GM21576 (cell line): ENCODE data around the gene VEGFC.

Experiments used
- ATAC-seq: cut with Tn5 transposase; IDR thresholded peaks from one replicate; pipeline ENCODE4 v1.9.1; 2021; ENCODE audit warnings: mild to moderate bottlenecking, moderate library complexity; ENCODE audit not compliant: unreplicated experiment

The VEGFC gene

DNA sequence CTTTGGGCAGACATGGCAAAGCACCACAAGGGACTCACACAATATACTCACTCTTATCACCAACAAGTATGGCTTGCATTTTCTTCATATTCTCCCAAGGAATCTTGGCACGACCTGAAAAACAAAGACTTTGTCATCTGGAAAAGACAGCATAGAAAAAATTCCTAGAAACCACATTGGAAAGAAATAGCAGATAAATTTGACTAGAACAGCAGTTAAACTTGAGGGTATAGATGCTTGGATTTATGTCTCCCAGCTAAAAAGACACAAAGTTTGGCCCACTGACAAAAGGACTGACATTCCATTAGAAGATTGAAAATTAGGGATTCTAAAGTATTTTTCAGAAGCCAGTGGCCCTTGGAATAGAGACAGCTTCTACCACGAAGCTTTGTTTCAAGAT lies 6.9 kb upstream of the VEGFC start:
- no peak for ATAC-seq

DNA sequence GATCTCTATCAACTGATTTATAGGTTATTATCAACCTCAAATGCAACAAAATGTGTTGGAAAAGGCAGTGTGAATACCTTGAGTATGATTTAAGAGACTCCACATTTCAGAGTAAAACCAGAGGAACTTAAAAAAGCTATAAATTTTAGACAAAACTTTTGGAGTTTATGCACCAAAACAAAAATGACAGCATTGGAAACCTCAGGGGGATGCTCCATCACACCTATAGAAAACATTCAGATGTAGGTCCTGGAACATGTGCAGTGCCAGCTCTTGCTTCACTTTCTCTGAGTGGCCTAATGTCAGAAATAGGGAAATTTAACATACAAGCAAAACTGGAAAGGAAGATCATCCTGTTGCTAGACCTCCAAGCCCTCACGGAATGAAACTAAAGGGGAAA lies 5.8 kb upstream of the VEGFC start:
- ATAC-seq: no peak

DNA sequence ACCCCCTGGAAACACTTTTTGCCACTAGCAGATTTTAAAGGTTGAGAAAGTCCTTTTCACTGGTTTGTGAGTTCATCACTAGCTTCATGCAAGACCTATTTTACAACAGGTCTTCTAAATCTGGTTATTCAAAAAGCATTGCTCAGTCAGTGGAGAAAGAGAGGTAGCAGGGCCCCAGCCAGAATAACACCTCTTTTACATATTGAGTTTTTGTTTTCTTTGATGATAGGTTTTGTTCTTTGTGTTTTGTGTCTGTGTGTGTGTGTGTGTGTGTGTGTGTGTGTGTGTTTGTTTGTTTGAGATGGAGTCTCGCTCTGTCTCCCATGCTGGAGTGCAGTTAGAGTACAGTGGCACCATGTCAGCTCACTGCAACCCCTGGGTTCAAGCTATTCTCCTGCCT lies 2.7 kb upstream of the VEGFC start:
- no peak for ATAC-seq

DNA sequence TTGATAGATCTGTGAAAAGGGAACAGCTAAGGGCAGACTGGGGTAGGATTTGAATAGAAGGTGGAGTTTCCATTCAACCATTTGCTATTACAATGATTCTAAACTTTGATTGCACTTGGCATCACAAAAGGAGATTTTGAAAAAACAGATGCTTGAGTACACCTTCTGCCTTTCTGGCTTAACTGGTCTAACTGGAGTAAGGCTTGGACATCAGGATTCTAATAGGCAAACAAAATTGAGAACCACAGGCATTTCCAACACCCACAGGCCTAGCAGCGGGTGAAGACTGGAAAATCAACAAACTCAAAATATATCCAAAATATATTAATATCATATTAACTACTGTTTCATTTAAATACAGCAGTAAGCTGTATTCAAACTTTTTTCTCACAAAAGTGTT lies 1.9 kb upstream of the VEGFC start:
- ATAC-seq: no peak

DNA sequence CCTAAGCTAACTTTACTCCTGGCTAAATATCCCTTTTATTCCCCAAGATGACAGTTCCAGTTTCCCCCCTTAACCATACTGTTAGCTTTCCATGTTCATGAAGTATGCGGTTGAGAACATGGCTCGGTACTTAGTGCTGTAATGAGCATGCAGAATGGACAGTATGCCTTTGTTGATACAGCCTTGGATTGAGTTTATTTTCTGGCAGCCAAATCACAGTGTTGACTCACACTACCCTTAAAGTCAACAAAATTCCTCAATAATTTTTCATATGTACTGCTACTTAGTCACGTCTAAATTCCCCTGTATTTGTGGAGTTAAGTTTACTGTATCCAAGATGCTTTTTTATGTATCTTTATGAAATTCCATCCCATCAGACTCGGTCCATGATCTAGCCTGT lies 1.4 kb upstream of the VEGFC start:
- no peak for ATAC-seq

DNA sequence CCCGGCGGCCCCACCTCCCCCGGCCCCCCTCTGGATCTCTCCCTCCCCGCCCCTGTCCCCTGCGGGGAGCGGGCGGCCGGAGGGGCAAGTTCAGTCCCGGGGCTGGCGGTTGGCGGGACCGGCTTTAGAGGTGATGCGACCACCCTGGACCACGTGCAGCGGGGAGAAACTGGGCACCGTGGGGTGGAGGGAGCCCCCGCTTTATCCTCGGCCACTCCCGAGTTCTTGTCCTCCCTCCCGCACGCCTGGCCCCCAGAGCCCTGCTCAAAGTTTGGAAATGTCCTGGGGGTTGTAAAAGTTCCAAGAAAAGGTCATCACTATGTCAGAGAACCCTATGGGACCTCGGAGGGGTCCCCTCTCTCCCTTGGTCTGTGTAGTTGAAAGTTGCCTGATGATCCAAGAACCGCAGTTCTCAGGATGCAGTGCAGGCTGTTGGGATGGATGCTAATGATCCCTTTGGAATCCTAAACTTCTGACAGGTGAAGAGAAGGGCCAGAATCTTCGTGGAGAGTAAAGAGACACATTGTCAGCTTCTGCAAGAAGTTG lies 411 bp upstream of the VEGFC start:
- no peak for ATAC-seq

DNA sequence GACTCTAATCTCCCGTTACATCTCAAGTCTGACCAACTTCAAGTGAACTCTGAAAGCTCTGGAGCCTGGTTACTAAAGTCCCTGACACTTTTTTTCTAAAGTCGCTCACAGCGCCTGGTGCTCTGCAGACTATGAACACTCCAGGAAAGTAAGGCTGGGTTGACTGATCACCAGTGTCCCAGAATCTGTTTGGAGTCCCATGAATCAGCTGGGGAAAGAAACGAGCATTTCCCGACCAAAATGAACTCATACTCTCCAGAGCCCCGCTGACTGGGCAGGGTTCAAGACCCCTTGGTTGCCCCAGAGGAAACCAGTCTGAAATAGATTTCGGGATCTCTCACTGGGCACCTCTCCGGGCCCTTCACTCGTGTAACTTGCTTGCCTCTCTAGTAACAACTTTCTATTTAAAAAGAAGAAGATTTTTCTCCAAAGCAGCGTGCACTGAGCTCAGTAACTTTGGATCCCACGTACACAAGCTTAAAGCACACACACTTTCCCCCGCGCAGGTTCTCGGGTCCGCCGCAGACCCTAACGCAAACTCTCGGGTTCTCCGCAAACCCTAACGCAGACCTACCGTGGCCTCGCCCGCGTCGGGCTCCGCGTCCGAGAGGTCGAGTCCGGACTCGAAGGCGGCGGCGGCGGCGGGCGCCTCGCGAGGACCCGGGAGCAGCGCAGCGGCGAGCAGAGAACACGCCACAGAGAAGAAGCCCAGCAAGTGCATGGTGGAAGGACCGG lies 964 bp downstream of the VEGFC start:
- no peak for ATAC-seq

DNA sequence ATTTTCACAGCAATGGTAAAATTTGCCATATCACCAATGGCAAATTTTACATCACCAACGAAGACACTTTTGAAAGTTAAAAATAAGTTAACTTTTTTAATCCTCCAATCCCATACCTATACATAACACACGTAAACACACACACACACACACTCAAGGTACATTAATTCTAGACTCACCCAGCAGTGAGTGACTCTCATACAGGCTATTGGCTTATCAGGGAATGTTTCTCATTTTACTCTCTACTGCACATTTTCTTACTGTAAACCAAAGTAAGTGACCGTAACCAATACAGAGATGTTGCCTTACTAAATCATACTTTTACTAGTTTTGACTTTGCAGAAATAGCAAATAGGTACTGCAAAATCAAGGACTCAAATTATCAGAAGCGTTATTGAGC lies 2.3 kb downstream of the VEGFC start:
- no peak for ATAC-seq

DNA sequence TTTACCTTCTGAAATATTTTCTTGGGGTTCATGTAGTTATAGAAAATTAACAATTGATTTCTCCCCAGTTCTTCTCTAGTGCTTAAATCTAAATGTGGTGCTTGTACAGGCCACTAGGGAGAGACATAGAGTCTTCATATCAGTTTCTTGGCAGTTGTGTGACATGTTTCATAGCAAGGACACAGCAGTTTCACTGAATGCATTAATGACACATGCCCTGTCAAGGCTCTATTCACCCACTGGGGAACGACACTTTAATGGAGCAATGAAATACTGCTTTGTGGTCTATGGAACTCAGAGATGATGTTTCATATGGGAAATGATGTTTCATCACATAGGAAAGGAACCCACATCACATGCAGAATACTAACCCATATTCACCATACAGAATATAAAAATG lies 2.8 kb downstream of the VEGFC start:
- ATAC-seq: peak; percentile 55

DNA sequence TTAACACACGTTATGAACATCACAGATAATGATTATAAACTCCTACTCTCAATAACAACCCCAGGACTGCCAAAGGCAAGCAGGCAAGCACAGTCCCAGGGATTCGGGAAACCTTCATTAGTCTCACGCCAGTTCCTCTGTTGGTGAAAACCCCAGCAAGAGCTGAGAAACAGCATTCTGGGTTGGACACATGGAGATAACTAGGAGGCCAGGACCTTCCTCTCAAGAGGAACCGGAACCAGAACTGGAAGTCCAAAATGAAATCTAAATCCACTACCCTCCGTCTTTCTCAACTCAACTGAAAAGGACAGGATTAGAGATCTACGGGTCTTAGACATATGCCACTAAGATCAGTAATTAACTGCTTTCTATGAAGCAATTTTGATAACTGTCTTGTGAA lies 3.8 kb downstream of the VEGFC start:
- ATAC-seq: no peak

DNA sequence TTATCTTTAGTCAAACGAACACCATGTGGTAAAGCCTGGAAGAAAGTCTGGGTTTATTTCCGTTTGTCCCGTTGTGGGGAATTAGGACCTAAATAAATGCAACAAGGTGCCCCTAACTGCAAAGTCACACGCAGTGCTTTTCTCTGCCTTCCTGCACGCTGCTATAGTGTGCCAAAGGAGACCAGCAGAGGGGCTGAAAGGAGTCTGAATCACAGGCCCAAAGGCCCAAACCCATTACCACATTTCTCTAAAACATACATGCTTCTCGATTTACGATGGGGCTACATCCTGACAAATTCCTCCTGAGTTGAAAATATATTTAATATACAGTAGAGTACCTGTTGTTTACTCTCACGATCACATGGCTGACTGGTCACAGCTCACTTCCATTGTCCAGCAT lies 4.5 kb downstream of the VEGFC start:
- no peak for ATAC-seq

DNA sequence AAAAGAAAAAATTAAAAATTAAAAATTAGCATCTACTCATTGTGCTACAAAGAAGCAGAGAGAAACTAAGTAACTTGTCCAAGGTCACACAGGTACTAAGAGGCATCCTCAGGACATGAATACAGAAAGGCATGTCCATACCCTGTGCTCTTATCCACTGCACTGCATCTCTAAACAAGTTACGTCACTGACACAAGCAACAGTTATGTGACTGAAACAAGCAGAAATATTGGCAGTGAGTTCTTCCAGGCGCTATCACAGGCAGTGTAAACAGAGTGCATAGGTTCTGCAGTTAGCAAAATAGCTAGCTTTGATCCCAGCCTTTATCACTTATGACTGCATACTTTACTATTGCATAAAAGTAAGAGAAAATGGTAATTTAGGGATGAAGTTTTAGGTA lies 7.9 kb downstream of the VEGFC start:
- no peak for ATAC-seq

DNA sequence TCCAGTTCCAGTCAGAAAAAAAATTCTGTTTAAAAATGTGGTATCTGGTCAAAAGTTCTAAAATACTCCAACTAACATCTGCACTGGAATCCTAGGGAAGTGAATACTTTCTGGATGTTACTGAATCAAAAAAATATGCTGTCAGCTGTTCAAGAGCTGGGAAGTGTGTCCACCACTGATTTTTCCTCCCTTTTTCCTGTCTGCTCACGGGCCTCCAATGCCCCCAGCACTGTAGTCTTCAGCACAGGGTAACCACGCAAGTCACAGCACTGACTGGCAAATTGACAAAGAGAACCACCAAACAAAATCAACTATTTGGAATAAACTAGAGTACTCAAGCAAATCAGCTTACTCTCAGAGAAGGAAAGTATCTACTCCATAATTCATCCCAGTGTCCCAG lies 9.9 kb downstream of the VEGFC start:
- no peak for ATAC-seq

DNA sequence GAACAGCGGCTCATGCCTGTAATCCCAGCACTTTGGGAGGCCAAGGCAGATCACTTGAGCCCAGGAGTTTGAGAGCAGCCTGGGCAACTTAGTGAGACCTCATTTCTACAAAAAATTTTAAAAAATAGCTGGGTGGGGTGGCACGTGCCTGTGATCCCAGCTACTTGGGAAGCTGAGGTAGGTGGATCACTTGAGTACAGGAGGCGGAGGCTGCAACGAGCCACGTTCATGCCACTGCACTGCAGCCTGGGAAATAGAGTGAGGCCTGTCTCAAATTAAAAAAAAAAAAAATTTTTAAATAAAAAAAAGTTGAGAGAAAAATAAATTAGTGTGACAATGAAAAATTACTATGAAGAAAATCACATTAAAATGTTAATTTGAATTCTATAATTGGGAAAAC lies 10.5 kb downstream of the VEGFC start:
- no peak for ATAC-seq

DNA sequence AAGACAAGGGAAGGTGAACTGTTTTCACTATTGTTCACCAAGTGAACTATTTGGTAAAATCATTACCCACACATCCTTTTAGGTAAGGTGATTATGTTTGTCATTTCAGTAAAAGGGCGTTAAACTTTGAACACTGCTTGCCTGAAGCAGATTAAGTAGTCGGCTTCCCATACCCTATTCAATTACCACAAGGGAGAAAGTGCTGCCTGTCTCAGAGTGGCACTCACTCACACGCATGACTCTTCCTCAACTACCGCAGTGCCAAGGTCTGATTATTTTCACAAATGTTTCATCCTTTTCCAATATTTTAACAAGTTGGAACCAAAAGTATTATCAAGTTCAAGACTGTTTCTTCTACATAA lies 11.0 kb downstream of the VEGFC start:
- no peak for ATAC-seq

DNA sequence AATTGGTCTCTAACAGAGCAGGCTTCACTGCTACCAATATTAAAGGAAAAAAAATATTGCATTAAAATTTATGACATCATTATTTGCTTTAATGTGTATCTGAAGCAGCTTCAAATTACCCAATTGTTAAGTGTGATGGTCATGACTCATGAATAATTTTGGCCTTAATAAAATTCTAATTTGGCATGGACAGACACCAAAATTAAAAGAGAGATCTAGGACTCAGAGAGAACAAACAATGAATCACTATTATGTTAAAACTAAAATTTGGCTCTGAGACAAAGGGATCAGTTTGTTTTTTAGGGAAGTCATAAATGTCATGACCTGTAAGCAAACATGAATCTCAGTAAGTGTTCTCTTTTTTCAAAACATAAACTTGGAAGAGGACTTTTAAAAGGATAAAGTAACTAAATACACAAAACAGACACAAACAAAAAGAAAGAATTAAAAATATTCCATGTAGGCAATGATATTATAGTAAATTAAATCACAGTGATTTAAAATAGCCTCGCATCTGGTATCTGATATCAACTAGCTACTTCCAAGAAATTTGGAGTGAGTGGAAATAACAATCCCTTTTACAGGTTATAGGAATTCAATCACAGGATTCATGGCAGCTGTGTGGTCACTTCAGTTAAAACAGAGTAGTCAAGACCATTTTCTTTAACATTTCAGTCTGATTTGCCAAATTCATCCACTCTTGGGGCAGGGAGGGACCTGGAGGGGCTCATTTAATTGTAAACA lies 11.6 kb downstream of the VEGFC start:
- no peak for ATAC-seq

DNA sequence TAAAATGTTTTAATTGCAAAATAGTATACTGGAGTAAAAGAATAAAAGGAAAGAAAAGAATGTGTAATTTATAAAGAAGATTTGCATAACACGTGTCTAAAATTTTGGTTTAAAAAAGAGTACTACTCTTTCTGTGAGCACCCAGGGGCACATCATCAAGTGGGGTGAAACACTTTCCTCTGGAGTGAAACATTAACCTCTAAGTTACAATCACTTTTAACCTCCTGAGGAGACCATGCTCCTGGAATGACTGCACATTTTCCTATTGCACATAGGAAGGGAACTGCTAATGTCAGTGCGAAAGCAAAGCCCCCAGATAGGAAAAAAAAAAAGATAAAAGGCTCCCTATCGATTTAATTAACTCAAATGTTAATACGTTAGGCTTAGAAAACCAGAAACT lies 13.3 kb downstream of the VEGFC start:
- ATAC-seq: no peak

DNA sequence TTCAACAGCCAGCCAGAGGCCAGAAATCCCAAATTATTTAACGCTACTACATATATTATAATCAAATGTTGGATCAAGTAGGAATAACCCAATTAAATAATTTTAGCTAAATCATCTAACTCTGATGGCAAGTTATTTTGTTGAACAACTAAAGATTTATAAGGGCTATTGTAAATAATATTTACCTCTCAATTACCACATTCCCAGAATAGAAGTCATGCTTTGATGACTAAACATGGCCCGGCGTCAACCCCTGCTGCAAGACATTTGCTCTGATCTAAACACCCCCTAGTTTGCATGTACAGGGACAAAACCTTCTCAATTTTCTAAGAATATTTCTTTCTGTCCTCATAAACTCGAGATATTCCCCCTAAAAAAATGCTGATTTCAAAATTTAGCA lies 14.2 kb downstream of the VEGFC start:
- ATAC-seq: no peak

DNA sequence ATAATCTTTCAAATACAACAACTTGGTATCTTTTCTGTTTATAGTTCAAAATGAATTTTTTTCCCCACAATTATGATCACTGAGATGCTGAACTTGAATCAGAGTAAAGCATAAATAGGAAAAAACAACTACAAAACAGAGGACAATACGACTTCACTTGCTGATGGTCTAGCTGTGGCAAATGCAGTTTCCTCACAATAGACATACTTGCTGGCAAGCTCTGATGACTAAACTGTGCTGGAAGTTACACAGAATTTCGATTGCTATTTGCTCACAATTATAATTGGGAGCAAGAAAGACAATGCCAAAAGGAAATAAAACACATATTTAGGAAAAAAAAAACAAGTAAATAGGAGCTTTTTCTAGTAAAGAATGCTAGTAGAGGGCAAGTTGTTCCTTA lies 14.7 kb downstream of the VEGFC start:
- ATAC-seq: no peak

DNA sequence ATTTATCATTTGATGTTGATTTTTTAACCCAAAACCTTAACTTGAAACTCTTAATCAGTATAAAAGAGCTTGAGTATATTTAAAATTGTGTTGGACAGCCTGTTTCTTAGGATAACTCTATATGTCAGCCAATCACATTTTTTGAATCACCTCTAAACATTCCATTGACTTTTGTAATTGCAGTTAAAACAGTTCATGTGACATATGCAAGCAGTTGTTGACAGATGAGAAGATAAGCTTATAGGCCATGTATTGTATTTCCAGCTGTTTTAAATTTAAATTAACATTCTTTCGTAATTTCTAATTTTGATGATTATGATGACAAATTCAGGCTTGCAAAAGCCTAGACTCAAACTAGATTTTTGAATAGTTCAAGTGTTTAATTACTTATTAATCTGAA lies 17.4 kb downstream of the VEGFC start:
- no peak for ATAC-seq

DNA sequence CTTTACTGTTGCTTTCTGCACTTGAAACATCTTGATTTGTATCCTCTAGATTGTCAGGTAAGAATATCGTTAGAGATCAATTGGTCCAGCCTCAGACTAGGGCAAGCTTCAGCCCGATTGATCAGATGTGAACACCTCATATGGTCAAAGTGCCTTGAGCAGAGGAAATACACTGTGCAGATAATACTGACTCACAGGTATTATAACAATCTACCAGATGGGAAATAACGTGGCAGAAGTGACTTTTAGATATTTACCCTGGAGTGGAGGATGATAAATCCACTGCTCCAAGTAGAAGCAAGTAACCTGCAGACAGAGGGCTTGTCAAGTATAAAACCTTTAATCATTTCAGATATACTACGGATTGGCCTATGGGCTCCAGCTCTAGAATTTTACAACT lies 17.9 kb downstream of the VEGFC start:
- no peak for ATAC-seq

DNA sequence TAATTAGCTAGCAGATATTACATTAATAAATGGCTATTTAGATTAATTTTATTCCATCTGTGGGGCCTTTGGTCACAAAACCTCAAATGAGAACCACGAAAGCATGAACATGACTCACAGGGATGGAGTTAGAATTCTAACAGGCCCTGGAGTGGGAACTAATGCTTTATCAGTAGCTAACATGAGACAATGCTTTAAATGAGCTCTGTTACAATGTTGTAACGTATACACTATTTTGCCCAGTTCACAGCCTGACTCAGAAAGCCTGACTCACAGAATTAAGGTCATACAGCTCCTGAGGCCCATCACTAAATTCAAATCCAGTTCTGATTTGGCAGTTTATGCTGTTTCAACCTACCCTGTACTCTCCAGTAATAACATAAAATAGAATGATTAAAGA lies 23.2 kb downstream of the VEGFC start:
- ATAC-seq: no peak

DNA sequence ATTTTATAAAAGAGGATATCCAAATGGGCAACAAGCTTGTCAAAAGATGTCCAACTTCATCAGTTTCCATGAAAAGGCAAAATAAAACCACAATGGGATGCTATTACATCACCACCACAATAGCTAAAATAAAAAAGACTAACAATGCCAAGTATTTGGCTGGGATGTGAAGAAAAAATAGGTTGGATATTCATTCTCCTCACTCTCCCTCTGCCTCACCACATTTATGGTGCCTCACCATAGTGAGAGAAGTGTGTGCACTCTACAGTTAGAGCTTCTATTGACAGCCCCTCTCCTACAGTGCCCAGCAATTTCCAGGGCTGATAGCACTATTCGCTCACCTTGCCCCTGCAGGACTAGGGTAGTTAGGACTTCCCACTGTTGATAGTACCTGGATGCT lies 25.5 kb downstream of the VEGFC start:
- no peak for ATAC-seq
